GM12874 (cell line): Measurements from ENCODE around the gene DNM3.

ENCODE experiments used
- CTCF ChIP-seq: IDR thresholded peaks from 2 replicates; pipeline ENCODE4 v1.5.1; 2011; ENCODE audit warnings: low read depth, mild to moderate bottlenecking, control low read depth, low read length, moderate library complexity; ENCODE audit not compliant: insufficient read depth

DNM3 gene

GRCh38 chr1:172395576-172395975 lies 554.3 kb downstream of the DNM3 start:
- TF ChIP-seq CTCF: no peak

DNA sequence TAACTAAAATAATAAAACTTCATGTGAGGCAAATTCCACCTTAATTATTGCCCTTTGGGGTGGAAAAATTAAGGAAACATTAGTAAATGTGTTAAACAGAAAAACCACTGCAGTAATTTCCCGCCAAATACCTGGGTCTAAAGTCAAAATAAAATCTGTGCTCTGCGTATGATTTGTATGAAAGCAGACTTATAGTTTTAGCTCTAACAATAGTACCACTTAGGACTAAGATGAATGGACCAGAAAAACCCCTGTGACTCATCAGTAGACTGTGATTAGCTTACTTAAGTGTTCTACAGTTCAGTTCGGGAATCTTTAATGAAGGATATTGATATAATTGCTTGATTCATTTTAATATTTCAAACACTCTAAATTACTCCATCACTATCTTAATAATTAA lies 555.9 kb downstream of the DNM3 start:
- TF ChIP-seq CTCF: no peak

- TF ChIP-seq CTCF: no peak
Observed at GRCh38 chr1:172397633-172398032, 556.3 kb downstream of the DNM3 start.

- TF ChIP-seq CTCF: no peak
Observed at GRCh38 chr1:172398193-172398592, 556.9 kb downstream of the DNM3 start.

DNA sequence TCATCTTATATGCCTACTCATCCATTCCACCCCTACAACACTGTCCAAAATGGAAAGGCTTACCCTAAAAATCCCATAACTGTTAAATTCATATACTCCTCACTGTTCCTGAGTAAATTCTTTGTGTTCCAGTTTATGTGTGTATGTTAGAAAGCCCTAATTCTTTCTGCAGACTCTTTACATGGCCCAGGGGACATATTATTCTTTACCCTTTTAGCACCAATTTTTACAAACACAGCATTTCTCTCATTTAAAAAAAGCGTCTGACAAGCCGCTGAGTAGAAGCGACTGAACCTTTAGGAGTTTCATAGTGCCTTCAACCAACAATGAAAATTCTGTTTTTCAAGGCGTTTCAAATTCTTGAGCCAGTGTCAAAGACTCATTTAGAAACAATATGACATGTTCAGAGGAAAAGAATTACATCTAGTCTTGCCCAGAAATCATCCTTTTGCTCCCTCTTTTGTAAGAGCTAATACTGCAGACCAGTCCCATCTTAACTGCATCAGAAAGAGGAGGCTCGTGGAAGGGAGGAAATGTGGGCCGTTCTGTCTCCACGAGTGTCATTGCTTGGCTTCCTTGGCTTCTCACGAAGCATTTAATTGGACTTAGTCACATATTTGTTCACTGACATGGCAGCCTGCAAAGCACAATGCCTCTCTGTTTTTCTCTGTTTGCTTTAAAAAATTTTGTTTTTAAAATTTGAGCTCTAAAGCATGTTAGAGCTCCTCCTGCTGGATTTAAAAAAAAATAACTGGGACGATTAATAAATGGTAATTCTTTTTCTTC lies 557.9 kb downstream of the DNM3 start:
- 0 out of 2 replicates have a peak, but pooled peaks have one; percentile 21 for TF ChIP-seq CTCF

- TF ChIP-seq CTCF: no peak
Observed at GRCh38 chr1:172399756-172400721, 558.7 kb downstream of the DNM3 start.

DNA sequence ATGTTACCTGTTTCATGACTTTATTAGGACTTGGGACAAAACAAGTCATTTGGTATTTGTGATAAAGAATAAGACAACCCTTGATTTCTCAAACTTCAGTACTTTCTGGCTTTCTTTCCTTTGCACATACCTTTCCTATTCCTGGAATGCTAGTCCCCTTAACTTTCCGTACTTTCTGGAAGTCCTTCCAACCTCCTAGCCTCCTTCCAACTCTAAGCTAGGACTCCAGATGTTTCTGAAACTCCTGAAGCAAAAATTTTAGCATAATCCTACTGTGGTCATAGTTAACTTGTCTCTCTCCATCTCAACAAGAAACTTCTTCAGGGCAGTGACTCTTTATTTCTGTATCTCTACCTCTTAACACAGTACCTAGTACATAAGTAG lies 559.4 kb downstream of the DNM3 start:
- no peak for TF ChIP-seq CTCF
